WI38 (cell line): ENCODE results near the gene LITAF.
"Not testable (repeated sequence)": the region's sequence is repeated elsewhere in the genome, so short reads cannot be mapped to it uniquely, and the experiment has no call there.

Experiments used
- H3K4me3 ChIP-seq: 2 replicates; pipeline ENCODE4 v1.5.1; 2011; ENCODE audit warnings: low read depth, mild to moderate bottlenecking, control low read depth, low read length
- CTCF ChIP-seq: IDR thresholded peaks from 2 replicates; pipeline ENCODE4 v1.5.1; 2012; ENCODE audit warnings: low read depth, mild to moderate bottlenecking, control low read depth, low read length

LITAF gene

GRCh38 chr16:11581678-11582077 is 5.0 kb downstream of the LITAF start:
- H3K4me3 ChIP-seq, result no peak overlapping the region
- TF ChIP-seq CTCF, result no peak

GRCh38 chr16:11580451-11581086 is 6.2 kb downstream of the LITAF start:
- no peak for TF ChIP-seq CTCF
- no peak overlapping the region for H3K4me3 ChIP-seq

- not testable (repeated sequence) for H3K4me3 ChIP-seq
These were observed 9.4 kb downstream of the LITAF start for GRCh38 chr16:11577290-11577660.

GRCh38 chr16:11576427-11577289 is 10.1 kb downstream of the LITAF start:
- H3K4me3 ChIP-seq, result no peak overlapping the region
- TF ChIP-seq CTCF, result no peak

GRCh38 chr16:11575223-11575589 is 11.5 kb downstream of the LITAF start:
- H3K4me3 ChIP-seq, result no peak overlapping the region
- TF ChIP-seq CTCF, result no peak

- no peak overlapping the region for H3K4me3 ChIP-seq
- TF ChIP-seq CTCF, result no peak
These were observed 14.3 kb downstream of the LITAF start for GRCh38 chr16:11572301-11572995.

- TF ChIP-seq CTCF, result no peak
- H3K4me3 ChIP-seq, result no peak overlapping the region
These were observed 15.2 kb downstream of the LITAF start for GRCh38 chr16:11571549-11571948.
